IgD-negative memory B cell (primary cell): Measurements from ENCODE around the gene MYOD1. TPM values are rescaled to one million over a fixed set of nuclear protein-coding genes. Genes with fewer than 3 reads are reported as not detected.

Experiments
- H3K27ac Mint-ChIP-seq, 3 donors: one replicate each; pipeline ENCODE4 v1.8.0; 2020 to 2022; ENCODE audit warnings: mild to moderate bottlenecking in 3 of 3, mixed read lengths in 3 of 3, moderate library complexity in 1 of 3
- H3K27me3 Mint-ChIP-seq: one replicate; pipeline ENCODE4 v1.8.0; 2021; ENCODE audit warnings: mixed read lengths
- H3K36me3 Mint-ChIP-seq: one replicate; pipeline ENCODE4 v1.8.0; 2020; ENCODE audit warnings: mild to moderate bottlenecking, mixed read lengths
- H3K4me1 Mint-ChIP-seq, 3 donors: one replicate each; pipeline ENCODE4 v1.8.0; 2020 to 2022; ENCODE audit warnings: mixed read lengths in 3 of 3, mild to moderate bottlenecking in 1 of 3
- H3K4me3 Mint-ChIP-seq, 4 donors: one replicate each; pipeline ENCODE4 v1.8.0; 2020 to 2022; ENCODE audit warnings: mild to moderate bottlenecking in 4 of 4, mixed read lengths in 4 of 4, moderate library complexity in 3 of 4
- H3K9me3 Mint-ChIP-seq, 3 donors: one replicate each; pipeline ENCODE4 v1.8.0; 2020 to 2021; ENCODE audit warnings: mixed read lengths in 3 of 3, mild to moderate bottlenecking in 1 of 3
- polyA plus RNA-seq: library from polyadenylated mRNA; unstranded; fragments of 300-500 nt; fragmentation: Illumina TruSeq; gene quantifications from one replicate; pipeline ENCODE4 v1.2.3, GENCODE V29; 2021

The MYOD1 gene
- polyA plus RNA-seq, result not detected

DNA sequence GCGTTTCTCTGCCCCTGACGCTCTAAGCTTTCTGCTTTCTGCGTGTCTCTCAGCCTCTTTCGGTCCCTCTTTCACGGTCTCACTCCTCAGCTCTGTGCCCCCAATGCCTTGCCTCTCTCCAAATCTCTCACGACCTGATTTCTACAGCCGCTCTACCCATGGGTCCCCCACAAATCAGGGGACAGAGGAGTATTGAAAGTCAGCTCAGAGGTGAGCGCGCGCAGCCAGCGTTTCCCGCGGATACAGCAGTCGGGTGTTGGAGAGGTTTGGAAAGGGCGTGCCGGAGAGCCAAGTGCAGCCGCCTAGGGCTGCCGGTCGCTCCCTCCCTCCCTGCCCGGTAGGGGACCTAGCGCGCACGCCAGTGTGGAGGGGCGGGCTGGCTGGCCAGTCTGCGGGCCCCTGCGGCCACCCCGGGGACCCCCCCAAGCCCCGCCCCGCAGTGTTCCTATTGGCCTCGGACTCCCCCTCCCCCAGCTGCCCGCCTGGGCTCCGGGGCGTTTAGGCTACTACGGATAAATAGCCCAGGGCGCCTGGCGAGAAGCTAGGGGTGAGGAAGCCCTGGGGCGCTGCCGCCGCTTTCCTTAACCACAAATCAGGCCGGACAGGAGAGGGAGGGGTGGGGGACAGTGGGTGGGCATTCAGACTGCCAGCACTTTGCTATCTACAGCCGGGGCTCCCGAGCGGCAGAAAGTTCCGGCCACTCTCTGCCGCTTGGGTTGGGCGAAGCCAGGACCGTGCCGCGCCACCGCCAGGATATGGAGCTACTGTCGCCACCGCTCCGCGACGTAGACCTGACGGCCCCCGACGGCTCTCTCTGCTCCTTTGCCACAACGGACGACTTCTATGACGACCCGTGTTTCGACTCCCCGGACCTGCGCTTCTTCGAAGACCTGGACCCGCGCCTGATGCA, at the start of gene MYOD1:
Gene MYOD1, plus strand, starts transcription at position 544 of the 910 bp plus-strand sequence. Its CDS starts 212 bp downstream, at position 756.
- H3K4me1 Mint-ChIP-seq, result no peaks in the 10 kb centered on the region
- H3K9me3 Mint-ChIP-seq, result peaks cover 0 to 2% (median 0%) of the 10 kb centered on the region in 3 donors
- peak within 1 kb of the TSS in 1 of 4 donors; percentile 79 for H3K4me3 Mint-ChIP-seq
- no peak within 1 kb of the TSS for H3K27ac Mint-ChIP-seq
- no peaks in the 10 kb centered on the region for H3K36me3 Mint-ChIP-seq
- peaks cover 41% of the 10 kb centered on the region for H3K27me3 Mint-ChIP-seq

DNA sequence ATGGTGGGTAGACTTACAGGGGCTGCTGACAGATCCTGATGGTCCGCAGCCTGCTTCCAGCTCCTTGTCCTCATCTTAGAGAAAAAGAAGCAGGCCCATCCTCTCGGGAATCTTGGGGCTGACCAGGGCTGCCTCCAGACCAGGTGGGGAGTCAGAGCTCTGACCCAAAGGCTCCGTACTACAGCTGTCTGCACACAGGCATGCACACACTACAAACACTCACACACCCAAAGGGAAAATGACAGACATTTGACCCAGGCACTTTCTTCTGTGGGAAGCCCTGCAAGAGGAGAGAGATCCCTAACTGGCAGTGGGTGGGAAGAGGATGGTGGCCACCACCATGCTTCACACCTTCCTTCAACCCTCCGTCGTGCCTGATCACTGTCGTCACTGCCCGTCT, 46.9 kb upstream of the MYOD1 start:
- Mint-ChIP-seq H3K27me3 (peaks cover 18% of the 10 kb centered on the region), H3K4me1 (peaks cover 0 to 1% (median 0%) of the 10 kb centered on the region in 3 donors), H3K4me3 (no peak overlapping the region), H3K27ac (no peak overlapping the region), H3K36me3 (peaks cover 2% of the 10 kb centered on the region), H3K9me3 (peaks cover 9 to 26% (median 12%) of the 10 kb centered on the region in 3 donors)

DNA sequence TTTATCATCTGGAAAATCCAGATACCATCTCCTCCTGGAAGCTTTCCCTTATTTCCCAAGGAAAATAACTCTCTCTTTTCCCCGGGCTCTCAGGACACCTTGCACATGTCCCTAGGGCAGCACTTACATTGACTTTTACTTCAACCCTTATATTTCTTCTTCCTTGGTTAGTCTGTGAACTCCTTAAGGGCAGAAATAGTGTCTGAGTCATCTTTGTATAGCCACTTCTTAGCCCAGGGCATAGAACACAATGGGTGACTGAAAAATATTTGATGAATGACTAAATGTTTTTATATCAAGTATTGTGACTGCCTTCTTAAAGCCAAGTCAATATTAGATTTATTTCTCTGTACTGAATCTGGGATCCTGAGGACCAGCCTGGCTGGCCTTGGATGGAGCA, 45.4 kb upstream of the MYOD1 start:
- Mint-ChIP-seq H3K9me3 (peaks cover 9 to 26% (median 11%) of the 10 kb centered on the region in 3 donors), H3K27ac (no peak overlapping the region), H3K4me1 (peaks cover 0 to 1% (median 0%) of the 10 kb centered on the region in 3 donors), H3K27me3 (peaks cover 18% of the 10 kb centered on the region), H3K36me3 (peaks cover 2% of the 10 kb centered on the region), H3K4me3 (no peak overlapping the region)

DNA sequence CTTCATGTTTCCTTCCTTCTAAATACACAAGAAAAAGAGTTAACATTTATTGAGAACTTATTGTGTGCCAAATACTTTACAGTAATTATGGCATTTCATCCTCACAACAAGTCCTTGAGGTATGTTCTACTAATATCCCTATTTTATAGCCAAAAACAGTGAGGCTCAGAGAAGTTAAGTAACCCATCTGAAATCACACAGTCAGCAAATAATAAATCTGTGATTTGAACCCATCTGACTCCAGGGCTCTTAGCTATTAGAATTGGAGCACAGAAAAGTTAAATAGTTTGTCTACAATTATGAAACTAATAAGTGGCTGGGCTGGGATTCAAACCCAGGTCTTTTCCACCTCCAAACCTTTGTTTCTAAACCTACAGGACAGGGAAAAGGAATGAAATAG, 36.5 kb upstream of the MYOD1 start:
- H3K4me1 Mint-ChIP-seq, result no peaks in the 10 kb centered on the region
- H3K27ac Mint-ChIP-seq, result no peak overlapping the region
- H3K27me3 Mint-ChIP-seq, result peaks cover 7% of the 10 kb centered on the region
- no peaks in the 10 kb centered on the region for H3K9me3 Mint-ChIP-seq
- H3K36me3 Mint-ChIP-seq, result no peaks in the 10 kb centered on the region
- no peak overlapping the region for H3K4me3 Mint-ChIP-seq

DNA sequence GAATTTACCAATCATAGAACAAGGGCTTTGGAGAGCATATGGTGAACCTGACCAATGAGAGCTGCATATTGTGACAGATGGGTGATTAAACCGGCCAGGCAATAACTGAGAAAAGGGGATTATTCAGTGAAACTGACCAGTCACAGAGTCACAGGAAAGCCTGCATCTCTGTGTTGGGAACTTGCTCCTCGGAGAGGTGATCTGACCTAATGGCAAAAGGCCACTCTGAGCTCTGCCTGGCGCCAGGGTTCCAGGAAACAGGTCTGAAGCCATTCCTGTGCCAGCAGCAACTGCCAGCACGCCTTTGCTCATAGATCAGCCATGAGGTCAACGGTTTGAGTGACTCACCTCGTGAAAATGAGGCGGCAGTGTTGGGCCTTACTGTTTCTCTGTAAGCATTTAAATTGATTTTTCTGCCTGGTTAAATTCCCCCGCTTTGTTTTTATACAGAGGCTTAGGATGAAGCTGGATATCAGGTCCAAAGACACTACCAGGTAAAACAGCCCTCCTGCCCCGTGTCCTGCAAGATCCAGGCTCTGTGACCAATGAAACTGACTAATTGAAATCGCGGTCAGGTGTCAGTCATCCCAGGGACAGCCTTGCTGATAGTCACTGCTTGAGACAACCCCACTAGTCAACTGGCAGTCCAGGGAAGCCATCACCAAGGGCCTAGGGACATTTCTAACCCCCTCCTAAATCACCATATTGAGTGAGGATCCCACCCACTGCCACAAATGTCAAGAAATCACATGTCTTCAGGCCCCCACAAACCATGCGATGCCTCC, 35.8 kb upstream of the MYOD1 start:
- H3K27me3 Mint-ChIP-seq, result peaks cover 6% of the 10 kb centered on the region
- H3K36me3 Mint-ChIP-seq, result no peaks in the 10 kb centered on the region
- H3K4me3 Mint-ChIP-seq, result no peak overlapping the region
- H3K27ac Mint-ChIP-seq, result no peak overlapping the region
- H3K4me1 Mint-ChIP-seq, result no peaks in the 10 kb centered on the region
- no peaks in the 10 kb centered on the region for H3K9me3 Mint-ChIP-seq

DNA sequence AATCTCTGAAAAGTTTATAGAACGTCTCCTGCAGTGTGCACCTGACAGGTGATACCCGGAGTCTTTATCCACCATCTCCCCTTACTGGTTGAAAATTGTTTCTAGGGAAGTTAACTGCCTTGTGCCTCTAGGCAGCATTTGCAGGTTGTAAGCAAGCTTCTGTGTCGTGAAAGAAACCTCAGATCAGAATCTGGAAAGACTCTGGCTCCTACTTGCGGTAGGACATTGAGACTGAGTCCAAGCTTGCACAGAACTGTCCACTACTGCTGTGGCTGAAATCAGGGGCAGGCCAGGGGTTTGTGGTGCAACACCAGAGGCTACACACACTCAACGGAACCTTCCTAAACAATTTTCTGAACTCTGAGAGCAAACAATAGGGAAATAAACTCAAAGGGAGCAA, 34.8 kb upstream of the MYOD1 start:
- Mint-ChIP-seq H3K9me3 (no peaks in the 10 kb centered on the region), H3K36me3 (no peaks in the 10 kb centered on the region), H3K4me3 (no peak overlapping the region), H3K27ac (no peak overlapping the region), H3K27me3 (peaks cover 5% of the 10 kb centered on the region), H3K4me1 (no peaks in the 10 kb centered on the region)

DNA sequence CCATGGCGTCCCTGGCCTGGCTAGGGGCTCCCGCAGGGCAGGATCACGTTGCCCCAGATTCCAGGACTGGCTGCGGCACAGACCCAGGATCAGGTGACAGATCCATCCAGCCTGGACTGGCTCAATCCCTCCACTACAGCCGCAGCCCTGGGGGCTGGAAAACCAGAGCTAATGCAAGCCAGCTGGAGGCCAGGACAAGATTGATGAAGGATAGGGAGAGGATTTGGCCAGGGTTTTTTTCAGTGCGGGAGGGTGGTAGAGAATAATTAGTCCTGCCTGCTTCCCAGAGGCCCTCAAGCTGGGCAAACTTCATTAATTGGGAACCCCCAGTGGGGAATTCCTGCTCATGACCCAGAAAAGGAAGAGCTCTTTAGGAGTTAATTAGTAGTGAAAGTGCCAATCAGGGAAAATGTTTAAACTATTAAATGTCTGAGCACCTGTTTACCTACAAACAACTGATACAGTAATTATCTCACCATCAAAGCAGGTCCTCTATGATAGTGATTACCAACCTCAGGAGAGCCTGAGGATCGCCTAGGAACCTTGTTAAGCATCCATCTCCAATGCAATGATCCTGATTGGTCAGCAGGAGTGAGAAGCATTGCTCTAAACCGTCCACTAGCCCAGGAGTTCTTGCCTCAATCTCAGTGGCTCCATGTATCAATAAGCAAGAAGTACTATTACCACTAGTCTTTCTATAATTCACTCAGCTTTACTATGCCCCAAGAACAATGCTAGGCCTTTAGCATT, 33.0 kb upstream of the MYOD1 start:
- H3K9me3 Mint-ChIP-seq, result no peaks in the 10 kb centered on the region
- no peaks in the 10 kb centered on the region for H3K36me3 Mint-ChIP-seq
- no peaks in the 10 kb centered on the region for H3K4me1 Mint-ChIP-seq
- H3K27ac Mint-ChIP-seq, result no peak overlapping the region
- peaks cover 2% of the 10 kb centered on the region for H3K27me3 Mint-ChIP-seq
- no peak overlapping the region for H3K4me3 Mint-ChIP-seq

DNA sequence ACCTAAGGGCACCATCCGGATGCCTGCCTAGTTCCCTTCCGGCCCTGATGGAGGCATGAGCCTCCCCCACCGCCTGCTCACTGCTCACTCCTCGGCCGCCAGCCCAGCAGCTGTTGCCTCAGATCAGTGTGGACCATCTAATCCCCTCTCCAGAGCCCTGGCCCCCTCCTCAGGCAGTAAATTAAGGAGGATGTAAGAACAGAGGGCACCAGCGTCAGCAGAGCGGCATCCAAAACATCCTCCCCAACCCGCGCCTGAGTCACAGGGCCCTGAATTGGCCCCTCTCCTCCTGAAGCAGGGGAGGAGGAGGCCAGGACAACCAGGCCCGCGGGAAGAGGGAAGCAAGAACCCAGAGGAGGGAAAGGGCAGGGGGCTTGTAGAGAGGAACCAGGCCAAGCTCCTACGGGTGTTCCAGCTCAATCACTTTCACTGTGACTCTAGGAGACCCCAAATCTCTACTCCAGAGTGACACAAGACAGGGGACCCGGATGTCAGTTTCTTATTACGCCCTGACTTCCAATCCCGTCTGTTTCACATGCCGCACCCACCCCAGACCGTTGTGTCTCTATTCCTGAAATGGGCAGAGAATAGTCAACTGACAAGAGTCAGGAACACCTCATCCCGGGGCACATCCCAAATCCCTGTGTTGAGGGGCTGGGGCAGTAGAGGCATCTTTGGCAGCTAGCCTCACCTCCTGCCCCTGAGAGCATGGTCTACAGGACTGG, 31.3 kb upstream of the MYOD1 start:
- Mint-ChIP-seq H3K4me3 (no peak overlapping the region), H3K27ac (no peak overlapping the region), H3K4me1 (no peaks in the 10 kb centered on the region), H3K27me3 (peaks cover 6% of the 10 kb centered on the region), H3K36me3 (no peaks in the 10 kb centered on the region), H3K9me3 (no peaks in the 10 kb centered on the region)

DNA sequence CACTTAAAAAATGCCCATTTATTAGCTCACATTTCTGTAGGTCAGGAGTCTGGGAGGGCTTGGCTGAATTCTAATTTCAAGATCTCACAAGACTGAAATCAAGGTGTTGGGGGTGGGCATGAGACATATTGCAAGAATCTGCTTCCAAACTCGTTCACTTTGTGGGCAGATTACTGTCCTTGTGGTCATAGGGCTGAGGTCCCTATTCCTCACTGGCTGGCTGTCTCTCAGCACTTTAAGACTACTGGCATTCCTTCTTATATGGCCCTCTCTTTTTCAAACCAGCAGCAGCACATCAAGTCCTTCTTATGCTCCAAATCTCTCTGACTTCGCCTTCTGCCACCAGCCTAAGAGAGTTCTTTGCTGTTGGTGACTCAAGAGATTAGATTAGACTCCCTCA, 27.8 kb upstream of the MYOD1 start:
- Mint-ChIP-seq H3K27me3 (peaks cover 21% of the 10 kb centered on the region), H3K27ac (no peak overlapping the region), H3K4me3 (no peak overlapping the region), H3K36me3 (no peaks in the 10 kb centered on the region), H3K9me3 (no peaks in the 10 kb centered on the region), H3K4me1 (peaks cover 0 to 2% (median 0%) of the 10 kb centered on the region in 3 donors)

DNA sequence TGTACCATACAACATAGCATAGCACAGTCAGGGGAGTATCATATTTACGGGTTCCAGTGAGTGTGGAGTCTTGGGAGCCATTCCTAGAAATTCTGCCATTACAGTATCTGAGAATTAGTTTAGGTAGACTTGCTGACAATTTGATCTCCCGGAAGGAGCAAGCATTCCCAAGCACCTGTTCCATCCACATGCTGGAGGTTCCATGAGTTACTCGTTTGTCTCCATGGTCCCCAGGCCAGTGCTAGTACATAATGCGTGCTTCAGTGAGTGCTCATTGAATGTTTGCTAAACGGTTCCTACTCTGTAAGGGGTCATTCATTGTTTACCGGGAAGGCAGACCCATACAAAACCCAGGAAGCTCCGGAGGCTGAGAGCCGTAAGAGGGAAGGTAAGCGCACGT, 27.4 kb upstream of the MYOD1 start:
- Mint-ChIP-seq H3K4me3 (no peak overlapping the region), H3K9me3 (no peaks in the 10 kb centered on the region), H3K27me3 (peaks cover 25% of the 10 kb centered on the region), H3K4me1 (peaks cover 0 to 2% (median 0%) of the 10 kb centered on the region in 3 donors), H3K27ac (no peak overlapping the region), H3K36me3 (no peaks in the 10 kb centered on the region)

DNA sequence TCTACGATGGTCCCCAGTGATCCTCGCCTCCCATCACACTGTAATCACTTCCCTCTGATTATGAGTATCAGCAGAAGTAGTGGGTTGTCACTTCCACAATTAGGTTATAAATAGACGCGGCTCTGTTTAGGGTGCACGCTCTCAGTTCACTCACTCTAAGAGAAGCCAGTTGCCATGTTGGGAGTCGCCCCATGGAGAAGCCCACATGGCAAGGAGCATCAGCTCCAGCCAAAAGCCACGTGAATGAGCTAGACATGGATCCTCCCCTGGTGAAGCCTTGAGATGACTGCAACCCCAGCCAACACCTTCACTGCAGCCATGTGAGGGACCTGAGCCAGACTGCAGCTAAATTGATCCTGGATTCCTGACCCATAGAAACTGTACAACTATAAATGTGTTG, 26.4 kb upstream of the MYOD1 start:
- Mint-ChIP-seq H3K27ac (no peak overlapping the region), H3K4me3 (no peak overlapping the region), H3K9me3 (no peaks in the 10 kb centered on the region), H3K36me3 (no peaks in the 10 kb centered on the region), H3K27me3 (peaks cover 26% of the 10 kb centered on the region), H3K4me1 (peaks cover 0 to 2% (median 0%) of the 10 kb centered on the region in 3 donors)

DNA sequence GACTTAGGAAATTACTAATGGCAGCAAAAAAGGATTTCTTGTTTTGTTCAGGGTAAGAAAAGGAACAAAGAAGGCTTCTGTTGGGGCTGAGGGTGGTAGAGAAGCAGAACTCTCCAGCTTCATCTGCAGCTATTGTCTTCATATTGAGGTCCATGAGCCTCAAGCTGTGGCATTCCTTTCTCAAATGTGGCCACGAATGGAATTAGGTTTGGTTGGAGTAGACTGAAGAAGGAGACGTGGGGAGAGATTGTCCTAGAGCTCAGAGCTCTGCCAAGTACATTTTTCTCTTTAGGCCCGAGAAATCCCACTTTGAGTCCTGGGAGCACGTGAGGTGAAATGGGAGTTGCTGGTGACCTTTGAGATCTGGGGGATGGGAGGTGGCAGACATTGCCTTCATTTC, 25.8 kb upstream of the MYOD1 start:
- H3K27me3 Mint-ChIP-seq, result peaks cover 26% of the 10 kb centered on the region
- H3K4me3 Mint-ChIP-seq, result no peak overlapping the region
- no peak overlapping the region for H3K27ac Mint-ChIP-seq
- no peaks in the 10 kb centered on the region for H3K9me3 Mint-ChIP-seq
- no peaks in the 10 kb centered on the region for H3K36me3 Mint-ChIP-seq
- peaks cover 0 to 2% (median 0%) of the 10 kb centered on the region in 3 donors for H3K4me1 Mint-ChIP-seq

DNA sequence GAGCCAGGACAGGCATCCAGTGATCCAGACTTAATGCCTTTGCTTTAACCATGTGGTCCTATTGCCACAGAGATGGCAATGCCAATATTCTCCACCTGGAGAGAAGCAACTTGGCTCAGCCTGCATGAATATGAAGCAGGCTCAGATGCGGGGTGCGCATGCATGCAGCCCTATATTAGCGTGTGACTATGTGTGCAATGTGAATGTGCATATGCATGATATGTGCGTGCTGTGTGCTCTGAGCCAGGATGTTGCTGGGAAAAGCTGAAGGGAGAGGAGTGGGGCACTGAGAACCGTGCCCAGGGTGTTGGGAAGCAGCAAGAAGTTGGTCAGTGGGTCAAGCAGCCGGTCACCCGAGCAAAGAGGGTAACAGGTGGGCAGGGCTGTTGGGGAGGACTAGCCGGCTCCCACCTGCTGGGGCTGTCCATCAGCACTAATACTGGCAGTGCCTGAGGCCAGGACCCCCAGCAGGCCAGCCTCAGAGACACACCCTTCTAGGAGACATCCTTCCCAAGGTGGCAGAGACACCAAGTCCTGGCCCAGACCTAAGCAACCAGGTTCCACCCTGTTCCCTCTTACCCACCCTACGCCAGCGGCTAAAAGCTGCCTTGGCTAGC, 24.8 kb upstream of the MYOD1 start:
- peaks cover 0 to 2% (median 0%) of the 10 kb centered on the region in 3 donors for H3K4me1 Mint-ChIP-seq
- peaks cover 26% of the 10 kb centered on the region for H3K27me3 Mint-ChIP-seq
- H3K27ac Mint-ChIP-seq, result no peak overlapping the region
- no peaks in the 10 kb centered on the region for H3K36me3 Mint-ChIP-seq
- no peaks in the 10 kb centered on the region for H3K9me3 Mint-ChIP-seq
- no peak overlapping the region for H3K4me3 Mint-ChIP-seq
